Kasumi-1 (cell line): Measurements from ENCODE around the gene SHISA7.

Experiments used
- DNase-seq, 2 experiments: peaks; one replicate each; lab custom pipeline; 2025; lab: John Stamatoyannopoulos, UW

Gene SHISA7

GRCh38 chr19:55482156-55482961 lies 39.3 kb upstream of the SHISA7 start:
- DNase-seq, result no peak

GRCh38 chr19:55481794-55482155 lies 38.7 kb upstream of the SHISA7 start:
- DNase-seq, result no peak

GRCh38 chr19:55481148-55481793 lies 38.2 kb upstream of the SHISA7 start:
- DNase-seq, result no peak

GRCh38 chr19:55479451-55480230 lies 36.5 kb upstream of the SHISA7 start:
- DNase-seq, result no peak

- DNase-seq, result no peak
Observed at GRCh38 chr19:55479045-55479444, 35.9 kb upstream of the SHISA7 start.

GRCh38 chr19:55478364-55478763 lies 35.3 kb upstream of the SHISA7 start:
- no peak for DNase-seq

- no peak for DNase-seq
Observed at GRCh38 chr19:55477905-55478304, 34.8 kb upstream of the SHISA7 start.

- DNase-seq, result peak; percentile 96
Observed at GRCh38 chr19:55476100-55476775, 33.1 kb upstream of the SHISA7 start, which contains the start of gene ZNF628. Gene ZNF628 (plus strand): TSS chr19:55476617. CDS start chr19:55479911, 3,294 bp downstream.

GRCh38 chr19:55474269-55475265 lies 31.5 kb upstream of the SHISA7 start:
- no peak for DNase-seq

GRCh38 chr19:55473225-55474012 lies 30.3 kb upstream of the SHISA7 start:
- DNase-seq, result no peak

GRCh38 chr19:55472463-55472862 lies 29.4 kb upstream of the SHISA7 start:
- DNase-seq, result no peak

- no peak for DNase-seq
Observed at GRCh38 chr19:55471266-55471665, 28.2 kb upstream of the SHISA7 start.

GRCh38 chr19:55468054-55468393 lies 24.9 kb upstream of the SHISA7 start:
- DNase-seq, result no peak

- peak; percentile 8 to 36 for DNase-seq
Observed at GRCh38 chr19:55467236-55468053, 24.3 kb upstream of the SHISA7 start.

GRCh38 chr19:55466241-55466614 lies 23.1 kb upstream of the SHISA7 start:
- no peak for DNase-seq

- DNase-seq, result no peak
Observed at GRCh38 chr19:55465460-55466240, 22.6 kb upstream of the SHISA7 start.

- DNase-seq, result no peak
Observed at GRCh38 chr19:55464662-55465054, 21.6 kb upstream of the SHISA7 start, which contains the start of gene C19orf85. Gene C19orf85 (minus strand): TSS chr19:55464751. CDS start chr19:55464554, 197 bp downstream.

GRCh38 chr19:55464039-55464661 lies 21.1 kb upstream of the SHISA7 start:
- DNase-seq, result no peak
